HepG2 (cell line): ENCODE results near the gene TTK. TPM values are rescaled to one million over a fixed set of nuclear protein-coding genes. Genes with fewer than 3 reads are reported as not detected.
A peak's percentile ranks its signal among the peaks of the same experiment; 100 is the strongest.

Experiments used
- HNF4G ChIP-seq, 2 experiments: sonication (generic) in 1 of 2; formaldehyde crosslinking in 1 of 2; IDR thresholded peaks; 2 replicates each; pipeline versions ENCODE4 v1.4.0 to v1.6.1; 2011 to 2020; ENCODE audit warnings: borderline replicate concordance in 2 of 2, low read depth in 2 of 2, mild to moderate bottlenecking in 2 of 2, low read length in 1 of 2, missing genetic modification reagents in 1 of 2, moderate library complexity in 1 of 2
- KLF9 ChIP-seq: IDR thresholded peaks from 2 replicates; pipeline ENCODE4 v1.6.1; 2016; ENCODE audit warnings: low read depth
- PAF1 ChIP-seq: IDR thresholded peaks from 2 replicates; pipeline ENCODE4 v1.6.1; 2016; ENCODE audit warnings: missing genetic modification reagents, missing compliant biosample characterization
- SMYD3 ChIP-seq: sonication (generic); formaldehyde crosslinking; IDR thresholded peaks from 2 replicates; pipeline ENCODE4 v1.8.1; 2023; ENCODE audit warnings: mild to moderate bottlenecking, missing genetic modification reagents
- SPEN ChIP-seq: sonication (generic); formaldehyde crosslinking; IDR thresholded peaks from 2 replicates; pipeline ENCODE4 v1.5.1; 2020; ENCODE audit warnings: low read depth, mild to moderate bottlenecking, missing genetic modification reagents
- ZNF7 ChIP-seq: IDR thresholded peaks from 2 replicates; pipeline ENCODE4 v1.6.1; 2016; ENCODE audit warnings: missing biosample characterization, missing genetic modification reagents
- ZNF83 ChIP-seq: sonication (generic); formaldehyde crosslinking; IDR thresholded peaks from 2 replicates; pipeline ENCODE4 v1.4.0; 2020; ENCODE audit warnings: missing genetic modification reagents, mild to moderate bottlenecking, borderline replicate concordance
- polyA plus RNA-seq, 8 experiments: library from polyadenylated mRNA; depleted of rRNA in 3 of 8; stranded (reverse) in 7 of 8; unstranded in 1 of 8; fragments of >200 nt; fragmentation: Illumina TruSeq in 4 of 8; extraction: Trizol in 4 of 8; gene quantifications; 2 replicates each; pipeline versions ENCODE4 v1.2.1 to v1.2.3, GENCODE V29; 2011 to 2016; ENCODE audit warnings: low read depth in 4 of 8, missing spikeins in 1 of 8, mixed read lengths in 1 of 8; ENCODE audit not compliant: insufficient read depth in 1 of 8
- total RNA-seq, 5 experiments: library from RNA; depleted of rRNA; stranded (reverse); fragments of >200 nt; fragmentation: Illumina TruSeq; extraction: Trizol; gene quantifications; 2 replicates each; pipeline ENCODE4 v1.2.3, GENCODE V29; 2016; ENCODE audit warnings: low read depth in 1 of 5
- TF ChIP-seq, protein P1 (sequence below): sonication (generic); formaldehyde crosslinking; IDR thresholded peaks from 2 replicates; pipeline ENCODE4 v1.4.0; 2020; ENCODE audit warnings: missing genetic modification reagents, borderline replicate concordance
- TF ChIP-seq, protein P2 (sequence below): sonication (generic); formaldehyde crosslinking; conservative IDR thresholded peaks from 2 replicates; pipeline ENCODE4 v1.4.0; 2020; ENCODE audit warnings: mild to moderate bottlenecking, missing genetic modification reagents, moderate library complexity
- TF ChIP-seq, protein P3 (sequence below): sonication (generic); formaldehyde crosslinking; IDR thresholded peaks from 2 replicates; pipeline ENCODE4 v1.4.0; 2020; ENCODE audit warnings: low read depth, mild to moderate bottlenecking, missing genetic modification reagents
- TF ChIP-seq, protein P4 (sequence below), 2 experiments: sonication (generic) in 1 of 2; formaldehyde crosslinking in 1 of 2; IDR thresholded peaks; 2 replicates each; pipeline versions ENCODE4 v1.4.0 to v1.6.1; 2018 to 2020; ENCODE audit warnings: missing genetic modification reagents in 2 of 2, borderline replicate concordance in 1 of 2, low read depth in 1 of 2, mild to moderate bottlenecking in 1 of 2, missing biosample characterization in 1 of 2
- TF ChIP-seq, protein P5 (sequence below): sonication (generic); IDR thresholded peaks from 2 replicates; pipeline ENCODE4 v1.6.1; 2016; ENCODE audit warnings: low read depth, borderline replicate concordance
- TF ChIP-seq, protein P6 (sequence below): sonication (generic); formaldehyde crosslinking; IDR thresholded peaks from 2 replicates; pipeline ENCODE4 v1.4.0; 2020; ENCODE audit warnings: missing genetic modification reagents

TTK gene
- total and polyA plus RNA-seq, 2 of the 13 experiments (the other 11 are each of a cell fraction or from before 2014, with no cell fraction given), result 8.6 to 33.2 TPM

DNA sequence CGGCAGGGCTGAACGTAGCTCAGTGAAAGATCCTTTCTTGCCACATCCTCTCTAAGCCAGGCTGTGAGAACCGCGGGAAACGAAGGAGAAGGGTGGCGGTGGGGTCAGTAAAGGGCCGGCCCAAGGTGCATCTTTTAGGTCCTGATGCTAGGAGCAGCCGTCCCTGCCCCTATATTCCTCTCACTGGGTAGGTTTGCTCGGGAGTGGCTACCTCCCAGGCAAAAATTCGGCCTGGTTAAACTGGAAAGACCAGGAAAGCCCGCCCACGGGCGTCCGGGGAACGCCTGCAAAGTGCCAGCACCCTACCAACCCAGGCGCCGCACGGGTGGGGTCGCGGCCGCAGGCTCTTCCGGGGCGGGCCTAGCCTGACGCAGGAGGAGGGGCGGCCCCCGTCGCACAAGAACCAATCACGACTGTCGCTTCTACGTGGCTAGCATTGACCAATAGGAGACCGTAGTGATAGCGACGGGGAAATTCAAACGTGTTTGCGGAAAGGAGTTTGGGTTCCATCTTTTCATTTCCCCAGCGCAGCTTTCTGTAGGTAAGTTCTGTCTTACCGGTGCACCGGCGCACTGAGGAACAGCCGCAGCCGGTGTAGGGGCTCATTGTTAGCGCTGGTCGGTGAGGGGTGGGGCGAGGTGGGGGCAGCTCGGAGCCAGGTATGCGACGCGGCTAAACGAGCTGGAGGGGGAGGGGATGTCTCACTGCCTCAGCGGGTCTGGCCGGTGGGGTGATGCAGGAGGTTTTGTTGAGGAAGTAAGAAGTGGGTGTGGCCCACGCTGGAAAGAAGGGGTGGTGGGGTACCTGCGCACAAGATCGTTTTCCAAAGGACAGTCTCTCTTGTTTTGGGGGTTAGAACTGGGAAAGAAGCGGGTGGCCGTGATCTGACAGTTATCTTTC lies at the start of gene TTK (continued):
- TF ChIP-seq, protein P1, sequence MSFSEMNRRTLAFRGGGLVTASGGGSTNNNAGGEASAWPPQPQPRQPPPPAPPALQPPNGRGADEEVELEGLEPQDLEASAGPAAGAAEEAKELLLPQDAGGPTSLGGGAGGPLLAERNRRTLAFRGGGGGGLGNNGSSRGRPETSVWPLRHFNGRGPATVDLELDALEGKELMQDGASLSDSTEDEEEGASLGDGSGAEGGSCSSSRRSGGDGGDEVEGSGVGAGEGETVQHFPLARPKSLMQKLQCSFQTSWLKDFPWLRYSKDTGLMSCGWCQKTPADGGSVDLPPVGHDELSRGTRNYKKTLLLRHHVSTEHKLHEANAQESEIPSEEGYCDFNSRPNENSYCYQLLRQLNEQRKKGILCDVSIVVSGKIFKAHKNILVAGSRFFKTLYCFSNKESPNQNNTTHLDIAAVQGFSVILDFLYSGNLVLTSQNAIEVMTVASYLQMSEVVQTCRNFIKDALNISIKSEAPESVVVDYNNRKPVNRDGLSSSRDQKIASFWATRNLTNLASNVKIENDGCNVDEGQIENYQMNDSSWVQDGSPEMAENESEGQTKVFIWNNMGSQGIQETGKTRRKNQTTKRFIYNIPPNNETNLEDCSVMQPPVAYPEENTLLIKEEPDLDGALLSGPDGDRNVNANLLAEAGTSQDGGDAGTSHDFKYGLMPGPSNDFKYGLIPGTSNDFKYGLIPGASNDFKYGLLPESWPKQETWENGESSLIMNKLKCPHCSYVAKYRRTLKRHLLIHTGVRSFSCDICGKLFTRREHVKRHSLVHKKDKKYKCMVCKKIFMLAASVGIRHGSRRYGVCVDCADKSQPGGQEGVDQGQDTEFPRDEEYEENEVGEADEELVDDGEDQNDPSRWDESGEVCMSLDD (CRISPR knock-in tag), result no peak
- TF ChIP-seq SMYD3 (peak; percentile 76), PAF1 (CRISPR knock-in tag) (no peak), SPEN (CRISPR knock-in tag) (no peak), ZNF7 (CRISPR knock-in tag) (no peak), ZNF83 (CRISPR knock-in tag) (no peak), KLF9 (CRISPR knock-in tag) (peak; percentile 55; the same call in 1 of the 2 replicates), HNF4G (IDR thresholded peaks at IDR 0.05; ENCODE audit: borderline replicate concordance, low read depth, low read length) (no peak), HNF4G (CRISPR knock-in tag; IDR thresholded peaks at IDR 0.05; ENCODE audit: borderline replicate concordance, low read depth) (no peak)
- TF ChIP-seq, protein P2, sequence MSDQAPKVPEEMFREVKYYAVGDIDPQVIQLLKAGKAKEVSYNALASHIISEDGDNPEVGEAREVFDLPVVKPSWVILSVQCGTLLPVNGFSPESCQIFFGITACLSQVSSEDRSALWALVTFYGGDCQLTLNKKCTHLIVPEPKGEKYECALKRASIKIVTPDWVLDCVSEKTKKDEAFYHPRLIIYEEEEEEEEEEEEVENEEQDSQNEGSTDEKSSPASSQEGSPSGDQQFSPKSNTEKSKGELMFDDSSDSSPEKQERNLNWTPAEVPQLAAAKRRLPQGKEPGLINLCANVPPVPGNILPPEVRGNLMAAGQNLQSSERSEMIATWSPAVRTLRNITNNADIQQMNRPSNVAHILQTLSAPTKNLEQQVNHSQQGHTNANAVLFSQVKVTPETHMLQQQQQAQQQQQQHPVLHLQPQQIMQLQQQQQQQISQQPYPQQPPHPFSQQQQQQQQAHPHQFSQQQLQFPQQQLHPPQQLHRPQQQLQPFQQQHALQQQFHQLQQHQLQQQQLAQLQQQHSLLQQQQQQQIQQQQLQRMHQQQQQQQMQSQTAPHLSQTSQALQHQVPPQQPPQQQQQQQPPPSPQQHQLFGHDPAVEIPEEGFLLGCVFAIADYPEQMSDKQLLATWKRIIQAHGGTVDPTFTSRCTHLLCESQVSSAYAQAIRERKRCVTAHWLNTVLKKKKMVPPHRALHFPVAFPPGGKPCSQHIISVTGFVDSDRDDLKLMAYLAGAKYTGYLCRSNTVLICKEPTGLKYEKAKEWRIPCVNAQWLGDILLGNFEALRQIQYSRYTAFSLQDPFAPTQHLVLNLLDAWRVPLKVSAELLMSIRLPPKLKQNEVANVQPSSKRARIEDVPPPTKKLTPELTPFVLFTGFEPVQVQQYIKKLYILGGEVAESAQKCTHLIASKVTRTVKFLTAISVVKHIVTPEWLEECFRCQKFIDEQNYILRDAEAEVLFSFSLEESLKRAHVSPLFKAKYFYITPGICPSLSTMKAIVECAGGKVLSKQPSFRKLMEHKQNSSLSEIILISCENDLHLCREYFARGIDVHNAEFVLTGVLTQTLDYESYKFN (CRISPR knock-in tag), result no peak; the same call in 1 of the 2 replicates
- TF ChIP-seq, protein P3, sequence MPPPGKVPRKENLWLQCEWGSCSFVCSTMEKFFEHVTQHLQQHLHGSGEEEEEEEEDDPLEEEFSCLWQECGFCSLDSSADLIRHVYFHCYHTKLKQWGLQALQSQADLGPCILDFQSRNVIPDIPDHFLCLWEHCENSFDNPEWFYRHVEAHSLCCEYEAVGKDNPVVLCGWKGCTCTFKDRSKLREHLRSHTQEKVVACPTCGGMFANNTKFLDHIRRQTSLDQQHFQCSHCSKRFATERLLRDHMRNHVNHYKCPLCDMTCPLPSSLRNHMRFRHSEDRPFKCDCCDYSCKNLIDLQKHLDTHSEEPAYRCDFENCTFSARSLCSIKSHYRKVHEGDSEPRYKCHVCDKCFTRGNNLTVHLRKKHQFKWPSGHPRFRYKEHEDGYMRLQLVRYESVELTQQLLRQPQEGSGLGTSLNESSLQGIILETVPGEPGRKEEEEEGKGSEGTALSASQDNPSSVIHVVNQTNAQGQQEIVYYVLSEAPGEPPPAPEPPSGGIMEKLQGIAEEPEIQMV (CRISPR knock-in tag), result no peak
- TF ChIP-seq, protein P4, sequence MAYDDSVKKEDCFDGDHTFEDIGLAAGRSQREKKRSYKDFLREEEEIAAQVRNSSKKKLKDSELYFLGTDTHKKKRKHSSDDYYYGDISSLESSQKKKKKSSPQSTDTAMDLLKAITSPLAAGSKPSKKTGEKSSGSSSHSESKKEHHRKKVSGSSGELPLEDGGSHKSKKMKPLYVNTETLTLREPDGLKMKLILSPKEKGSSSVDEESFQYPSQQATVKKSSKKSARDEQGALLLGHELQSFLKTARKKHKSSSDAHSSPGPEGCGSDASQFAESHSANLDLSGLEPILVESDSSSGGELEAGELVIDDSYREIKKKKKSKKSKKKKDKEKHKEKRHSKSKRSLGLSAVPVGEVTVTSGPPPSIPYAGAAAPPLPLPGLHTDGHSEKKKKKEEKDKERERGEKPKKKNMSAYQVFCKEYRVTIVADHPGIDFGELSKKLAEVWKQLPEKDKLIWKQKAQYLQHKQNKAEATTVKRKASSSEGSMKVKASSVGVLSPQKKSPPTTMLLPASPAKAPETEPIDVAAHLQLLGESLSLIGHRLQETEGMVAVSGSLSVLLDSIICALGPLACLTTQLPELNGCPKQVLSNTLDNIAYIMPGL (CRISPR knock-in tag; IDR thresholded peaks at IDR 0.05; ENCODE audit: borderline replicate concordance in 1 of 2, low read depth in 1 of 2), result no peak
- TF ChIP-seq, protein P5, sequence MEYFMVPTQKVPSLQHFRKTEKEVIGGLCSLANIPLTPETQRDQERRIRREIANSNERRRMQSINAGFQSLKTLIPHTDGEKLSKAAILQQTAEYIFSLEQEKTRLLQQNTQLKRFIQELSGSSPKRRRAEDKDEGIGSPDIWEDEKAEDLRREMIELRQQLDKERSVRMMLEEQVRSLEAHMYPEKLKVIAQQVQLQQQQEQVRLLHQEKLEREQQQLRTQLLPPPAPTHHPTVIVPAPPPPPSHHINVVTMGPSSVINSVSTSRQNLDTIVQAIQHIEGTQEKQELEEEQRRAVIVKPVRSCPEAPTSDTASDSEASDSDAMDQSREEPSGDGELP, result no peak
- TF ChIP-seq, protein P6, sequence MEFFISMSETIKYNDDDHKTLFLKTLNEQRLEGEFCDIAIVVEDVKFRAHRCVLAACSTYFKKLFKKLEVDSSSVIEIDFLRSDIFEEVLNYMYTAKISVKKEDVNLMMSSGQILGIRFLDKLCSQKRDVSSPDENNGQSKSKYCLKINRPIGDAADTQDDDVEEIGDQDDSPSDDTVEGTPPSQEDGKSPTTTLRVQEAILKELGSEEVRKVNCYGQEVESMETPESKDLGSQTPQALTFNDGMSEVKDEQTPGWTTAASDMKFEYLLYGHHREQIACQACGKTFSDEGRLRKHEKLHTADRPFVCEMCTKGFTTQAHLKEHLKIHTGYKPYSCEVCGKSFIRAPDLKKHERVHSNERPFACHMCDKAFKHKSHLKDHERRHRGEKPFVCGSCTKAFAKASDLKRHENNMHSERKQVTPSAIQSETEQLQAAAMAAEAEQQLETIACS, result no peak
